Posterior vena cava (tissue), 2 donors: ENCODE data around the gene YY1. TPM values are rescaled to one million over a fixed set of nuclear protein-coding genes. Genes with fewer than 3 reads are reported as not detected.
"Not testable (repeated sequence)": the region's sequence is repeated elsewhere in the genome, so short reads cannot be mapped to it uniquely, and the experiment has no call there.

Experiments
- DNase-seq: peaks from one replicate; pipeline ENCODE4 v3.0.0-alpha.2; 2020; ENCODE audit warnings: low spot score
- intact Hi-C, 2 donors: fragments of 100-400 bp; cut with DNase I; formaldehyde crosslinking; loops; one replicate each; pipeline versions ENCODE4 v1.14.1 to v1.14.2; 2022 to 2023
- total RNA-seq, 2 donors: library from RNA; stranded (reverse); fragmentation: NEBNext Ultra II Directional; extraction: Animal tissue kit (Norgen Biotek cat#: 25700); gene quantifications; one replicate each; pipeline ENCODE4 v1.2.1, GENCODE V29; 2021
- donor health status: DM: yes; HTN: yes; CAD: no.
- donor health status: DM: yes; HTN: yes; CAD: no.

YY1 gene
- total RNA-seq, 2 donors from 2014 or later, result 41.4 to 46.2 TPM

- no peak for DNase-seq
- intact Hi-C loops, result loop anchor here in 1 of 2 donors (10.0 kb wide), 1 partner anchor 61 kb away; no protein-coding TSS in a partner anchor
These were observed 66.6 kb downstream of the YY1 start for GRCh38 chr14:100305324-100306100.

- DNase-seq, result peak; percentile 95
- intact Hi-C loops, result loop anchor here in 1 of 2 donors (10.0 kb wide), 1 partner anchor 62 kb away; no protein-coding TSS in a partner anchor
These were observed 67.4 kb downstream of the YY1 start, which contains the start of gene SLC25A29 for GRCh38 chr14:100306101-100306997. Gene SLC25A29 (minus strand): TSS chr14:100306444. CDS start chr14:100306232, 212 bp downstream.

GRCh38 chr14:100306998-100307765, 68.2 kb downstream of the YY1 start:
- DNase-seq, result no peak
- intact Hi-C loops, result loop anchor here in 1 of 2 donors (10.0 kb wide), 1 partner anchor 62 kb away; no protein-coding TSS in a partner anchor

- intact Hi-C loops, result loop anchor here in 1 of 2 donors (10.0 kb wide), 1 partner anchor 63 kb away; no protein-coding TSS in a partner anchor
These were observed 69.0 kb downstream of the YY1 start for GRCh38 chr14:100307766-100308426.

GRCh38 chr14:100308427-100308792, 69.5 kb downstream of the YY1 start:
- intact Hi-C loops, result loop anchor here in 1 of 2 donors (10.0 kb wide), 1 partner anchor 64 kb away; no protein-coding TSS in a partner anchor
- DNase-seq, result not testable (repeated sequence)

More at GRCh38 chr14:100307766-100308426, 69.0 kb downstream of the YY1 start:
- no peak for DNase-seq

- intact Hi-C loops, result loop anchor here in 1 of 2 donors (10.0 kb wide), 1 partner anchor 64 kb away; no protein-coding TSS in a partner anchor
- no peak for DNase-seq
These were observed 70.2 kb downstream of the YY1 start for GRCh38 chr14:100309028-100309737.

GRCh38 chr14:100312110-100312876, 73.3 kb downstream of the YY1 start:
- DNase-seq, result not testable (repeated sequence)
- intact Hi-C loops, result loop anchor here in 1 of 2 donors (5.0 kb wide), 1 partner anchor 50 kb away; no protein-coding TSS in a partner anchor

- intact Hi-C loops, result loop anchor here in 1 of 2 donors (5.0 kb wide), 1 partner anchor 49 kb away; no protein-coding TSS in a partner anchor
- no peak for DNase-seq
These were observed 74.0 kb downstream of the YY1 start for GRCh38 chr14:100312877-100313400.

- no peak for DNase-seq
- intact Hi-C loops, result loop anchor here in 1 of 2 donors (5.0 kb wide), 1 partner anchor 49 kb away; no protein-coding TSS in a partner anchor
These were observed 74.7 kb downstream of the YY1 start for GRCh38 chr14:100313464-100314230.

- intact Hi-C loops, result loop anchor here in 1 of 2 donors (5.0 kb wide), 1 partner anchor 48 kb away; no protein-coding TSS in a partner anchor
- DNase-seq, result no peak
These were observed 75.8 kb downstream of the YY1 start for GRCh38 chr14:100314724-100315123.

GRCh38 chr14:100317389-100317788, 78.4 kb downstream of the YY1 start:
- DNase-seq, result no peak
- intact Hi-C loops, result no loop called here

GRCh38 chr14:100317912-100318808, 79.2 kb downstream of the YY1 start:
- intact Hi-C loops, result no loop called here
- peak; percentile 94 for DNase-seq

- DNase-seq, result no peak
- intact Hi-C loops, result no loop called here
These were observed 81.4 kb downstream of the YY1 start for GRCh38 chr14:100320157-100320856.

GRCh38 chr14:100321473-100322137, 82.7 kb downstream of the YY1 start:
- intact Hi-C loops, result no loop called here
- no peak for DNase-seq
